T-helper 1 cell treated with Interleukin-12 subunit alpha and Interleukin-12 subunit beta and Interleukin-4 antibody, amounts not matched to agents 30 ng/mL and 1 ng/mL, for 36 hours (primary cell): ENCODE data around the gene CLDN1. TPM values are rescaled to one million over a fixed set of nuclear protein-coding genes. Genes with fewer than 3 reads are reported as not detected.

Experiments
- intact Hi-C: fragments of 100-400 bp; cut with micrococcal nuclease; formaldehyde crosslinking; loops from one replicate; pipeline ENCODE4 v1.15.1; 2024
- total RNA-seq: library from RNA; stranded (reverse); gene quantifications from 2 replicates; pipeline ENCODE4 v1.2.3, GENCODE V29; 2022

Gene CLDN1, protein sequence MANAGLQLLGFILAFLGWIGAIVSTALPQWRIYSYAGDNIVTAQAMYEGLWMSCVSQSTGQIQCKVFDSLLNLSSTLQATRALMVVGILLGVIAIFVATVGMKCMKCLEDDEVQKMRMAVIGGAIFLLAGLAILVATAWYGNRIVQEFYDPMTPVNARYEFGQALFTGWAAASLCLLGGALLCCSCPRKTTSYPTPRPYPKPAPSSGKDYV
- 0.07 and 0.37 TPM in 2 replicates for total RNA-seq

DNA sequence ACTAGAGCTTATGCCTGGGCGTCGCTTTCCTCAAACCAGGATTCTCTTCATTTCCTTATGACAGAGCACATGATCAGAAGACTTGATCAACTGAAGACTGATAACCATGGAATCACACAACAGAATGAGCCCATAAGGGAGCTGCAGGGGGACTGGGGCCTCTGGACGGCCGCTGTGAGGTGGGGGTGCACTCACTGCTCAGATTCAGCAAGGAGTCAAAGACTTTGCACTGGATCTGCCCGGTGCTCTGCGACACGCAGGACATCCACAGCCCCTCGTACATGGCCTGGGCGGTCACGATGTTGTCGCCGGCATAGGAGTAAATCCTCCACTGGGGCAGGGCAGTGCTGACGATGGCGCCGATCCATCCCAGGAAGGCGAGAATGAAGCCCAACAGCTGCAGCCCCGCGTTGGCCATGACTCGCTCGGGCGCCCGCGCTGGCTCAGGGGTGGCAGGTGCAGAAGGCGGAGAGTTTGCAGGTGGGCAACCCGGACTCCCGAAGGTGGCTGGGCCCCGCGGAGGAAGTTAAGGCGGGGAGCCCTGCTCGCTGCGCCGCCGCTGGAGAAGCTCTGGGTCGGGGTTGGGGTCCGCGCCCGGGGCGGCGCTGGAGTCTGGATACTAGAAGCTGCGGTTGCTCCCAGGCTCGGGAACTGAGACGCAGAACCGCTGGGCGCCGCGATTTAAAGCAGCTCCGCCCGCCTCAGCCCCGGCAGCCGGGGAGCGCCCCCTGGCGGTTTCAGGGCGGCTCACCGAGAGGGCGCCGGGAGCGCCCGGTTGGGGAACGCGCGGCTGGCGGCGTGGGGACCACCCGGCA lies at the start of gene CLDN1:
TSS of gene CLDN1 (minus strand) at position 658 of the 815 bp plus-strand sequence. CDS start at position 418, 240 bp downstream.
- intact Hi-C loops, result loop anchor here (1.0 kb wide), 3 partner anchors 97 to 361 kb away; no protein-coding TSS in a partner anchor

DNA sequence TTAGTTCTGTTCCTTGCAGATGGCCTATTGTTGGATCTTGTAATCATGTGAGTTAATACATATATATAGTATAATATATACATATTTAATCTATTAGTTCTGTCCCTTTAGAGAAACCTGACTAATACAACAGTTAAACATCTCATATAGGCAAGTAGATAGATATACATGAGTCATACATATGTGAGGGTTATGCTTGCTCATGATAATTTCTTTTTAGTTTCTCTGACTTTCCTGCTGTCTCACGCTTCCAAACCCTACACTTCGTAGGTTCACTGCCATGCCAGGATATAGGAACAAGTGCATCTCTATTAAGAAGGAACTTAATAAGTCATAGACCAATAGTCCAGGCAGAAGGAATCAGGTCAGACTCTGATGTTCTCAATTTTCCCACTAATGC lies 48.9 kb upstream of the CLDN1 start:
- intact Hi-C loops, result no loop called here

DNA sequence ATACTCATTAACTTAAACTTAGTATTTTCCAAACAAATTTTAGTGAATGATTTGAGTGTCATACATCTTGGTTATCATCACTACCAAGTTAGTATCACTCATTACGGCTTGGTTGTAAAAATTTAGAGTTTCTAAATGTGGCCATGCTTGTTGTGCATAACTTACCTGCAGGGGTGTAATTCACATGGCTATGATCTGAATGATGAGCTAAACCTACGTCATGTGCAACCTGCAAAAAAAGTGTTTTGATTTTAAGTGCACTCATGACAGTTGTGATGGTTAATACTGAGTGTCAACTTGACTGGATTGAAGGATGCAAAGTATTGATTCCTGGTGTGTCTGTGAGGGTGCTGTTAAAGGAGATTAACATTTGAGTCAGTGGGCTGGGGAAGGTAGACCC lies 48.1 kb upstream of the CLDN1 start:
- intact Hi-C loops, result no loop called here

DNA sequence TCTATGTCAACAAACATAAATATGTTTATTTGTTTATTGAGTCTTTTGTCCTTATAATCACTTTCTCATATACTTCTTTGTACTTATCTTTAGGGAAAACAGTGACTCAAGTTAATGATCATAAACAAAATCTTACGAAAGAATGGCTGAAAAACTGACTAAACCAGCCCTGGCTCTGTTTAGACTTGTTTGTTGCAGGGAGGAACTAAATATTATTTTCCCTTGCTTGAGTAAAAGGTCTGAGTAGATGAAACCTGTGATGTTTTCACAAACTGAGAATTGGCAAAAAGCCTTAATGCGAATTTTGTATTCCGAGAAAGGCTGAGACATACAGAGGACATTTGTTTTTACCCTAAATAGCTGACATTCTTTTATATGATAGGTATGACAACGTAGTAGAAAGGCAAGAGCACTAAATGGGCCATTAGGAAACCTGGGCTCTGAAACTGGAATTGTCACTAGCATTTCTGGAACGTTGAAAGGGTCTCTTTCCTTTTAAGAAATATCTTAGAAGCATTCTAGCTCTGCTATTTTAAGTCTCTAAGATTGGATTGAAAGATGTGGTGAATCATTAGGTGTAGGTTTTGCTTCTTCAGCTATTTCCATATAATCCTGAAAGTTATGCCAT lies 47.5 kb upstream of the CLDN1 start:
- intact Hi-C loops, result no loop called here

DNA sequence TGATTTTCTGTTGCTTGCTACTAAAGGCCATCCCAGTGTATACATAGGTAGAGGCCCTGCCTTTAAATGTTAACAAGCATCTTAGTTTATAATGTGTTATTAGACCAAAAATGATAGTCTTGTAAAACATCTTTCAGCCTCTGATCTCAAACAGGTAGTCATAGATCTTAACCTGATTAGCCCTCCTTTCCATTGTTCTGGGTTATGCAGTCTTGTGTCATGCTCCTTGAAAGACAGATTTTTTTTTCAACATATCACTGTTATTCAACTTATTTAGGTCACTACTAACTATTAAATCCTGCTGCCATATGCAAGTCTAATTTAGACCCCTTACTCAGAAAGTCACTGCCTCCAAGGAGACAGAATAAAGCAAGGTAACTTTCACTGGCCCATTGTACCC lies 46.6 kb upstream of the CLDN1 start:
- intact Hi-C loops, result no loop called here

DNA sequence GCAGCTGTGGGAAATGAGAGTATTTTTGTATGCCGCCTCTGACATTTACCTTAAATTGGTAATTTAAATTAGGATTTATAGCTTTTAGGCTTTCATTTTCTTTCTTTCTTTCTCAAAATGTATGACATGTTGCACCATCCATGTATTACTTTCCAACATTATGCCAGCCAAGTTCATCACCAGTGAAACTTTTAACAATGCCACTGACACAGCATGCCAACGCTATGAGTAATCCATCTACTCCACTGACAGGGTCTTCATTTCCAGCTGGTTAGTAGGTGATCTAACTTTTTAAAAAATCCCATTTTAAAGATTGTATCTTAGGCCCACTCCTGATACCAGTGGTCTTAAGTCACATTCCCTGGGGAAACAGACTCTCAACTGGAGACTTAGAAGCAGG lies 43.9 kb upstream of the CLDN1 start:
- intact Hi-C loops, result no loop called here

DNA sequence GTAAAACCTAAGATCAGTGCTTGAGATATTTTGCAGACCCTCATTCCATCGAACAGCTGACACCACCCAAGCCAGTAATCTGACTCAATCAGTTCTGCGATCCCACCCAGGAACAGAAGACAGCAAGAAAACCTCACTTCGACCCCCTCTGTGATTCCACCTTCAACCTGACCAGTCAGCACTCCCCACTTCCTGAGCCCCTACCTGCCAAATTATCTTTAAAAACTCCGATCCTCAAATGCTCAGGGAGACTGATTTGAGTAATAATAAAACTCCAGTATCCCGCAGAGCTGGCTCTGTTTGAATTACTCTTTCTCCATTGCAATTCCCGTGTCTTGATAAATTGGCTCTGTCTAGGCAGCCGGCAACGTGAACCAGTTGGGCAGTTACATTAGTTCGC lies 40.0 kb upstream of the CLDN1 start:
- intact Hi-C loops, result no loop called here

DNA sequence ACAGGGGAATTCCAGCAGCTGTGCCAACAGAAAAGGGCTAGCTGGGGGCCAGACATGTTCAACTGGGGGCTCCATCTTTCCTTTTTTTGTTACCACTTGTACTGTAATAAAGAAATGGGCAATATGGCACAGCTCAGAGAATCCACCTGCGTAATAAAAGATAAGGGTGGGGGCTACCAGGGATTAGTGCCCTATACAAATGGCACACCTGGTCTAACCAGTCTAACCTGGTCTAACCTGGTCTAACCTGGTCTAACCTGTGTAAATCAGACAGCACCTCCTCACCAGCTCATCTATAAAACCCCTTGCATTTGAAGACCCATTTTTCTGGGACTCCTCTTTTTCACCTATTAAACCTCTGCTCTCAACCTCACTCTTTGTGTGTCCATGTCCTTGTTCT lies 39.5 kb upstream of the CLDN1 start:
- intact Hi-C loops, result no loop called here

DNA sequence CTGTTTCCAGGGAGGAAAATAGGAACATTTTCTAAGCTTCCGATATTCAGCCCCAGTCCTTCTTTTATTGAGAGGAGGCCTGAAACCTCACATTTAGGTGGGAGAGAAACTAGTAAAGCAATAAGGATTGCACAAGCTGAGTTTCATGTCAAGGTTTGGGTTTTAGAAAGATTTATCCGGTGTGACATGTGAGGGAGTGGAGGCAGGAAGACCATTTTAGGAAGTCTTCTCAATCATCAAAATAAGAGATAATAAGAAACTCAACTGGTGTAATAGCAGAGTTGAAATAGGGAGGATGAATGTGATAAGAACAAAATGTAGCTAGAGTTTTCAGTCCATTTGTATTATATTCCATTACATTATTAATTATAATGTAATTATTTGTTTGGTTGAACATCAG lies 38.0 kb upstream of the CLDN1 start:
- intact Hi-C loops, result no loop called here

DNA sequence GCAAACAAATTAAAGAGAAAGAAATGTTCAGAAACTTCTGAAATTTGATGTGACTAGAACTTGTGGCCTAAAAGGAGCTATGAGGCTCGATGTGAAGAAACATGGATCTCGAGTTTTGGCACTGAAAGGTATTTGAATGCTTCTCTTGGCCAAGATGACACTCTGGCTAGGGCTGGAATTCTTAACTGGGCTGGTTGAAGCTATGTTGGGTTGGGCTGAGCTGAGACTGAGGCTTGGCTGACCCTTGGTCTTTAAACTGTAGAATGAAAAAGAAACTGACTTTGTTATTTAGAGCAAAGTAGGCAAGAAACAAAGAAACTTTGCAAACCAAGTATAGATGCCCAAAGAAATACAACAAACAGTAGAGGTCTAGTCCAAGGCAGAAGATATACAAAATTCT lies 37.6 kb upstream of the CLDN1 start:
- intact Hi-C loops, result no loop called here

DNA sequence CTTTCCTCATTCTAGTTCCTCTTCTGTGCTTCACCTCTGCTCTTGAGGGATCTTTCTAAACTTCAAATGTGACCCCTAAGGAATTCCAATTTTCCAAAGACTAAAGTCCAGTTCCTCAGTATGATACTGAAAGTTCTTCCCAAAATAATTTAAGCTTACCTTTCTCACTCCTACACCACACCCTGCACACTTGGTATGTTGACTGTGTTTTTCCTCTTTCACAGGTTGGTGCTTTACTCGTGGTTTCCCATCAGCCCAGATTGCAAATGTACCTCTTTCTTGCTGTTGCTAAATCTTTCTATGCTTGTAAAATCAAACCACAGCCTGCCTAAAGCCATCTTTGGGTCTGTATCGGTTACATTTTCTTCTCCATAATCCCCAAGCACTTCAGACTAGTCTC lies 35.2 kb upstream of the CLDN1 start:
- intact Hi-C loops, result no loop called here

DNA sequence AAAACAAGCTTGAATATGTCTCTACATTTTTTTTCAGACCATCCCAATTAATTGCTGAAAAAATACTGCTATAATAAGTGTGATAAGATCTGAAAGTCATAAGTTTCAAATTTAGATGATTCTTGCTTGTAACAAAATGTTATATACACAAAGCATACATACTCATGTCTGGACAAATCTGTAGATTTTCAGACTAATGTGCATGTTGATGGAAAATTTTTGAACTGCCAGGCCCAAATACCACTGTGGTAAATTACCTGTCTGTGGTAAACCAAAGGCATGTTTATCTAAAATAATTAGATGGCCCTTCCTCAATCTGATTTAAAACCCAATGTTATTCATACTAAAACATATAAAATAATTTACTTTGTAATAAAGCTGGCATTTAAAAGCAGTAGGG lies 34.0 kb upstream of the CLDN1 start:
- intact Hi-C loops, result no loop called here

DNA sequence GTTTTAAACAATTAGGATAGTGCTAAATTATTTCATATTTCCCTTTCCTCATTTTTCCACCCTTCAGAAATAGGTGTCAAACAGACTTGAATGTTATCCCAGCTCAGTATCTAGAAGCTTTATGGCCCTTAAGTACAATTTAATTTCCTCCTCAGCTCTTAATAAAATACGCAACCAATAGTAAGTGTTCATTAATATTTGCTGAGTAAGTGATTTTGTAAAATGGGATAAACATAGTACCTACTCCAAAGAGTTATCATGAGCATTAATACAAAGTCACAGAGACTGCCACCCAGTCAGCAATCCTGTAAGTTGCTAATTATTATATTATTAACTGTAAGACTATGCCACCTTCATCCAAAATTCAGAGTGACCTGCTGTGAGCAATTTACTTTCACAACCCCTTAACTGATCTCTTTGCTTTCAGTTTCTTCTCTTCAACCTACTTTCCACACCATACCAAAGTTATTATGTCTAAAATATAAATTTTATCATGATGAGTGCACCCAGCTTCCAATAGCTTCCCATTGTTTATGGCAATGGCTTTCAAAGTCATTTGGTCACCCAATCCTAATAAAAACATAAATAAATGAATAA lies 30.7 kb upstream of the CLDN1 start:
- intact Hi-C loops, result no loop called here

DNA sequence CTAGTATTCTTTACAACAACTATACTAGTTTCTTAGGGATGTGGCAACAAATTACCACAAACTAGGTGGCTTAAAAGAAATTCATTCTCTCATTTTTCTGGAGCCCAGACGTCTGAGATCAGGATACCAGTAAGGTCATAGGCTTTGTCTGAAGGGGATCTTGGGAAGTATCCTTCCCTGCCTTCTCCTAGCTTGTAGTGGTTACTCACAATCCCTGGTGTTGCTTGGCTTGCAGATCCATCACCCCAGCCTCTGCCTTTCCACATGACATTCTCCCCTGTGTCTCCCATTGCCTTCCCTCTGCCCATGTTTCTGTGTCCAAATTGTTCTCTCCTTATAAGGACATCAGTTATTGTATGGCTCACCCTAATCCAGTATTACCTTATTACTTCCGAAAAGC lies 24.3 kb upstream of the CLDN1 start:
- intact Hi-C loops, result no loop called here

DNA sequence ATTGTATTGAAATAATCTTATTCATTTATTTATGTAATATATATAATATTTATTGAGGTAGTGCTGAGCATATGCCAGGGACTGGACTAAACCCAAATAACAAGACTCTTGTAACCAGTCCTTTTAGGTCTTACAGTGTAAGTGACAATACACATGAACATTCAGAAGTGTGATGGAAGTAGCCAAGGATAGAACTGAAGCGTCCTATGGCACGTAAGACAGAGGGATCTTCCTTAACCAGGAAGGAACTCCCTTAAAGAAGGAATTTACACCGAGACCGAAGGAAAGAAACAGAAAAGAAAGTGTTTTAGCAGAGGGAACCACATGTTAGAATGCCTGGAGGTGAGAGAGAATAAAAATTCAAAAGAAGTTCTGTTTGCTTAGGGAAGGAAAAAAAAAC lies 23.6 kb upstream of the CLDN1 start:
- intact Hi-C loops, result no loop called here

DNA sequence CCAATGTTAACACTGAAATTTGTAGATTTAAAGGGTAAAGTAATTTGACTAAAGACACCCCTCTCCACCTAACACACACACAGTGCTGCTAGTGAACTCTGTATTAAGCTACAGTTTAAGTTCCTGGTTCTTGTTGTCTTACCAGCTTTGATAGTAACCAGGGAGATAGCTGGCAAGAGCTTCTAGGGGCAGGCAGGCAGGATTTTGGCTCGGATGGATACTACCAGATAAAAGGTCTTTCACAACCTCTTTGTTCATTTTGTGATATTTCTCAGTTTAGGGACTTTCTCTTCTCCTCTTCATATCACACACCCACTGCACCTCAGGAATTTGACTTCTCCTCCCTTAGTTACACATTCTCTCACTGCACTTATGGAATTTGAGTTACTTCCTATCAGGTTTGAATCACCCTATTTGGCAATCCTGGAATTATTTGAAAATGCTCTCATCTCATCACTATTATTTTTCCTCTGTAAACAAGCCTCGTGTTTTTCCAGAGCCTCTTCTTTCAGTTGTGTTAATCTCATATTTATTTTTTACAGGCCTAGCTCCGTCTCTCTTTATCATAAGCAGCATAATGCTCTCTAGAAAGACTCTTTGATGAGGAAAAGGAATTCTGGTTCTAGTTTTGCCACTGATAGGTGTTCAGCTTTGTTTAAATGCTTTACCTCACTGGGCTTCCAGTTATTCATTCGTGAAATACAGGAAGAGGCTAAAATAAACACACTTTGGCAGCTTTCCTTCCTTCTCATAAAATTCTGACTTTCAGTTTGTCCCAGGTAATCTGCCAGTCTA lies 23.0 kb upstream of the CLDN1 start:
- intact Hi-C loops, result no loop called here

DNA sequence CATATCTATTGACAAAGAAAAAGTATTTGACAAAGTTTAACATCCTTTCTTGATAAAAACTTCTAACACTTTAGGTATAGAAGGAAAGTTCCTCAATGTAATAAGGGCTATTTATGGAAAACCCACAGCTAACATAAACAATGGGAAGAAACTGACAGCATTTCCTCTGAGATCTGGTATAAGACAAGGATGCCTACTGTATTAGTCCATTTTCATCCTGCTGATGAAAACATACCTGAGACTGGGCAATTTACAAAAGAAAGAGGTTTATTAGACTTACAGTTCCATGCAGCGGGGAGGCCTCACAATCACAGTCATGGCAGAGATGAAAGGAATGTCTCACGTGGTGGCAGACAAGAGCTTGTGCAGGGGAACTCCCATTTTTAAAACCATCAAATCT lies 17.8 kb upstream of the CLDN1 start:
- intact Hi-C loops, result no loop called here

DNA sequence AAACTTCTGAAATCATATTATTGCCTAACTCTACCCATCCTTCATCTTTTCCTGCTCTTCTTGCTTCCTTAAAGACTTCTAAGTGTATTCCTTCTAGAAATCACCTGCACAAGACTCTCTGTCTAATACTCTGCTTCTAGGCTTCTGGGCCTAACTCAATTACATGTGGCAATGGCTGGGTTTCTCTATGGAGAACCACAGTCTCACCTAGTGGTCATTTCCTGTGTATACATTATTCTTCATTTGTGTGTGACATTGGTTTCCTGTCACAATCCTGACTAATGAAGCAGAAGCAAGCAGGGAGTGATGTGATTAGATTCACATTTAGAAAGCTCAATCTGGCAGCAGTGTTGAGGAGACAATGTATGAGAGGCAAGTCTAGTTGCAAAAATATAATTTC lies 16.9 kb upstream of the CLDN1 start:
- intact Hi-C loops, result no loop called here

DNA sequence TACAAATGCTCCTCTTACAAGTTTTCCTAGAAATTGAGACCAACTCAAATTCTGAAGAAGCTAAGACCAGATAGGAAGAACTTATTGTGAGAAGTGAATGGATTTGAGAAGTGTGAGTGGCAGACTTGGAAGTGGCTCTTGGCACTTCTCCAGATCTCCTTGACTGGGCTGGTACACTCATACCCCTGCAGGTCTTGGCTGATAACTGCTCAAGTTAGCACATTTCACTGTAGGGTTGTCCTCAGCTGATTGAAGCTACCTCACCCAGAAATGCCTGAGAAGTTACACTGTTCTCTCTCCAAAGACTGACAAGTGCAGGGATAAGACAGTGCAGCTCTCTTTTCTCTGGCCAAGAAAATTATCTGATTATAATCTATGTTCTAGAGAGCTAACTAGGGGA lies 16.5 kb upstream of the CLDN1 start:
- intact Hi-C loops, result no loop called here

DNA sequence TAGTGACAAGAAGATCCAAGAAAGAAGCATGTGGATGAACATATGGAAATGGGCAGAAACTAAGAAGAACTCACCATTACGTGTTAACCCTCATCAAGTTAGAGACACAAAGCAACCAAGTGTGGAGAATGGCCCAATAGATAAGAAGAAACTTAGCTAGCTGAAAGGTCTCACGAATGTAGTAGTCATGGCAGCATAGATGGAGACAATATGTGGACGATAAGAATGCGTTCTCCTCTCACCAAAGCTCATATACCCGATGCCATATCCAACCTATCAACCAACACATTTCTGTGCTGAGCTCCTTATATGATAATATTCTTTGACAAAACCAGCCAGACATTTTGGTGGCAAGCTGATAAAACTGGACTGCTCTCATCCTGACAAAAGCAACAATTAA lies 15.1 kb upstream of the CLDN1 start:
- intact Hi-C loops, result no loop called here

DNA sequence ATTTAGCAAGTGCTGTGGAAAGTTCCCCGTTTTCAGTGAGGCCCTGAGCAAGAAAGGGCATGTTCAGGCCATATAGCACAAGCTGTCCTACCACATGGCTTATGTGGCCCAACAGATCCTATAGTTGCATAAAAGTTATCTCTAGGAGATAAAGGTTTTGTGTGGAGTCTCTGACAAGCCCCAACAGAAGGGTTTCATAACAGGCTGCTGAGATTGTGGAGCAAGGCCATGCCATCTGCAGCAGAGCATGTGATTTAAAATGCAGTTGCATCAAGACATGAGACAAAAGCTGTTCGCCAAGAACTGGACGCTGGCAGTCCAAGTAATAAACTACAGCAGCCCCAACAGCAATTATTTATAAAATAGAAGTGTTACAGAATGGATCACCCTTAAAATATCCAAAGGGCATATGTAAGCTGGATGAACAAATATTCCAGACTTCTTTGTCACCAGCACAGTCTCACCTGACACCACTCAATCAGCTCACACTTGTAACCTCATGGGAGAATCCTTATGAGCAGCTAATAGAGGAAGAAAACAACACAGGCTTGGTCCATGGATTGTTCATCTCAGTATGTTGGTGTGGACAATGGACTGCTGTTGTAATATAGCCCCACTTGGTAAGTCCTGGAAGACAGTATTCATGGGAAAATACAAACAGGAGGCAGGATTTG lies 14.4 kb upstream of the CLDN1 start:
- intact Hi-C loops, result no loop called here
